ENCODE measurements around the gene AUTS2.

The AUTS2 gene

DNA sequence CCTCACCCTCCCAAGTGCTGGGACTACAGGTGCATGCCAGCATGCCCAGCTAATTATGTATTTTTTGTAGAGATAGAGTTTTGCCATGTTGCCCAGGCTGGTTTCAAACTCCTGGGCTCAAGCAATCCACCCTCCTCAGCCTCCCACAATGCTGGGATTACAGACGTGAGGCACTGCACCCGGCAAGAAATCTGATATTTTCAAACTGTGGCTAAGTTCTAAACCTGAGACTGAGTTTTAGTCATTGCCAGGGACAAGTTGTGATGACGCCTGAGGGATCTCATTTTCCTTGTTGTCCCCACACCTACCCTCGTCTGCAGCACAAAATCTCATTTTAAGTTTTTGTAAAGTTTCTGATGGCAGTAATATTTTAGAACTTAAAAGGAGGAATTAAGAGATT lies 9.8 kb downstream of the AUTS2 start:
- H3K9me3 ChIP-seq (ENCODE audit: insufficient read depth, low read depth, low read length) = no peaks in the 10 kb centered on the region
- peaks cover 75% of the 10 kb centered on the region for H3K4me1 ChIP-seq (ENCODE audit: insufficient read depth, low read length, poor library complexity, severe bottlenecking)
- H2AFZ ChIP-seq (ENCODE audit: low read length) = no peak overlapping the region
- H3K79me2 ChIP-seq (ENCODE audit: insufficient read depth, low read length) = peaks cover 85% of the 10 kb centered on the region
- no peaks in the 10 kb centered on the region for H3K27me3 ChIP-seq (ENCODE audit: insufficient read depth, low read length, poor library complexity, severe bottlenecking)
- H3K9me2 ChIP-seq (replicated peaks; ENCODE audit: low read depth, low read length) = no peaks in the 10 kb centered on the region
- H4K20me1 ChIP-seq (ENCODE audit: insufficient read depth, low read length, poor library complexity, severe bottlenecking) = peaks cover 63% of the 10 kb centered on the region
- H3F3A ChIP-seq (ENCODE audit: low read depth) = no peaks in the 10 kb centered on the region
- no peak overlapping the region for H3K9ac ChIP-seq (ENCODE audit: low read depth, low read length, poor library complexity, severe bottlenecking)
- H3K4me2 ChIP-seq (ENCODE audit: low read depth, low read length, poor library complexity, severe bottlenecking) = no peak overlapping the region
- no peaks in the 10 kb centered on the region for H3K36me3 ChIP-seq (ENCODE audit: insufficient read depth, low read length)
- no peak for TF ChIP-seq EZH2phosphoT487 (IDR thresholded peaks at IDR 0.05; ENCODE audit: borderline replicate concordance)
- TF ChIP-seq, protein P1, sequence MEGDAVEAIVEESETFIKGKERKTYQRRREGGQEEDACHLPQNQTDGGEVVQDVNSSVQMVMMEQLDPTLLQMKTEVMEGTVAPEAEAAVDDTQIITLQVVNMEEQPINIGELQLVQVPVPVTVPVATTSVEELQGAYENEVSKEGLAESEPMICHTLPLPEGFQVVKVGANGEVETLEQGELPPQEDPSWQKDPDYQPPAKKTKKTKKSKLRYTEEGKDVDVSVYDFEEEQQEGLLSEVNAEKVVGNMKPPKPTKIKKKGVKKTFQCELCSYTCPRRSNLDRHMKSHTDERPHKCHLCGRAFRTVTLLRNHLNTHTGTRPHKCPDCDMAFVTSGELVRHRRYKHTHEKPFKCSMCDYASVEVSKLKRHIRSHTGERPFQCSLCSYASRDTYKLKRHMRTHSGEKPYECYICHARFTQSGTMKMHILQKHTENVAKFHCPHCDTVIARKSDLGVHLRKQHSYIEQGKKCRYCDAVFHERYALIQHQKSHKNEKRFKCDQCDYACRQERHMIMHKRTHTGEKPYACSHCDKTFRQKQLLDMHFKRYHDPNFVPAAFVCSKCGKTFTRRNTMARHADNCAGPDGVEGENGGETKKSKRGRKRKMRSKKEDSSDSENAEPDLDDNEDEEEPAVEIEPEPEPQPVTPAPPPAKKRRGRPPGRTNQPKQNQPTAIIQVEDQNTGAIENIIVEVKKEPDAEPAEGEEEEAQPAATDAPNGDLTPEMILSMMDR (conservative IDR thresholded peaks at IDR 0.05; ENCODE audit: low read length) = no peak
- no peak overlapping the region for H3K4me3 ChIP-seq (ENCODE audit: low read length, poor library complexity, severe bottlenecking)

DNA sequence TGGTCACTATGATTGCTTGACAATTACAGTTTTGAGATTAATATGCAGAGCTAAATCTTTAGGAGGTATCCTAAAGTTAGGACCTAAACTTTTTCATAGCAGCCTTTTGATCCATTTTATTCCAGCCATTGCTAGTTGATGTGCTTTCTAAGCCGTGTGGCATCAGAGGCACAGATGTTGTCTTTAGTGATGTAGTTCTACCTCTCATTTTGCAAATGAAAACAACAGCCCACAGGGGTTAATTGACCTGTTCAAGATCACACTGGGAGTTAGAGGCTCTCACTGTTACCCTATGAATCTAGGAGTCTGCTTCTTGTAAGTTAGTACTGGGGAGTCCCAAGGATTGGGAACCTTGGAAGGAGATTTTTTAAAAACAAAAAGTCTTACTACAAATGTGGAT lies 10.6 kb downstream of the AUTS2 start:
- Histone ChIP-seq H3K27me3 (ENCODE audit: insufficient read depth, low read length, poor library complexity, severe bottlenecking) (no peaks in the 10 kb centered on the region), H3K4me2 (ENCODE audit: low read depth, low read length, poor library complexity, severe bottlenecking) (peak overlapping the region; percentile 7), H3K9ac (ENCODE audit: low read depth, low read length, poor library complexity, severe bottlenecking) (no peak overlapping the region), H3K4me1 (ENCODE audit: insufficient read depth, low read length, poor library complexity, severe bottlenecking) (peaks cover 75% of the 10 kb centered on the region), H3K9me3 (ENCODE audit: insufficient read depth, low read depth, low read length) (no peaks in the 10 kb centered on the region), H3F3A (ENCODE audit: low read depth) (no peaks in the 10 kb centered on the region), H3K79me2 (ENCODE audit: insufficient read depth, low read length) (peaks cover 93% of the 10 kb centered on the region), H4K20me1 (ENCODE audit: insufficient read depth, low read length, poor library complexity, severe bottlenecking) (peaks cover 55% of the 10 kb centered on the region), H3K4me3 (ENCODE audit: low read length, poor library complexity, severe bottlenecking) (no peak overlapping the region), H3K36me3 (ENCODE audit: insufficient read depth, low read length) (no peaks in the 10 kb centered on the region), H2AFZ (ENCODE audit: low read length) (no peak overlapping the region), H3K9me2 (replicated peaks; ENCODE audit: low read depth, low read length) (no peaks in the 10 kb centered on the region)
- TF ChIP-seq, protein P1 (conservative IDR thresholded peaks at IDR 0.05; ENCODE audit: low read length) = no peak
- TF ChIP-seq EZH2phosphoT487 (IDR thresholded peaks at IDR 0.05; ENCODE audit: borderline replicate concordance) = no peak

DNA sequence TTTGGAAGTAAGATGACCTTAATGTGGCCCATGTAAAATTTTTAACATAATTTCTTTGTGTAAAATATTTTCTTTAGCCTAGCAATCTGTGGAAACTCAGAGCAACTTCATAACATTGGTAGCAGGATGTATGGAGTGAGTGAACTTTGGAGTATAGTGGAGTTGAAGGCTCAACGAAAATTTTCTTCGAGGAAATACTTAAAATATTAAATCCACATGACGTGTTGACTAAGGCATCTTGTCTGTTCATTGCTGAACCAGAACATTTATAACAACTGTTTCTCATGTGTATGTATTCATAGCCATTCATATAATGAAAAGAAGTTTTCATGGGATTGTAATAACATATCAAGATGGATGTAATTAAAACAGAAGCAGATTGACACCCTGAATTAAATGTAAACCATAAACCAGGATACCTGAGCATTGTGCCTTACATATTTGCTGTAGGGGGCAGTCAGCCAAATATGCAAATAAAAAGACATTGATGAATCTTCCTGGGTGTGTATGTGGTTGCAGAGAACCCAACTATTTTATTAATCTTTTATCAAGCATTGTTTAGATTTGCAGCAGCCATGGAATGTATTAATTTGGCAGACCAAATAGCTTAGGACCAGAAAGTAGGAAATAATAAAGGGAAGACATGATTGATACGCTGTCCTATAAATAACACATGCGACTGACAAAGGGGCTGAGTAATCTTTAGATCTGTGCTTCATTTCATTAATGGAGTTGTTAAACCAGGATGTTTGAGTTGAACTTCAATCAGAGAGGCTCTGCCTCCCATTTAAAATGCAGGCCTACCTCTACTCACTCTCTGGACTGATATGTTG lies 11.5 kb downstream of the AUTS2 start:
- Histone ChIP-seq H3K79me2 (ENCODE audit: insufficient read depth, low read length) (peaks cover 97% of the 10 kb centered on the region), H3K4me3 (ENCODE audit: low read length, poor library complexity, severe bottlenecking) (no peak overlapping the region), H3K4me2 (ENCODE audit: low read depth, low read length, poor library complexity, severe bottlenecking) (peak overlapping the region; percentile 7), H3K27me3 (ENCODE audit: insufficient read depth, low read length, poor library complexity, severe bottlenecking) (no peaks in the 10 kb centered on the region), H3F3A (ENCODE audit: low read depth) (no peaks in the 10 kb centered on the region), H3K4me1 (ENCODE audit: insufficient read depth, low read length, poor library complexity, severe bottlenecking) (peaks cover 70% of the 10 kb centered on the region), H2AFZ (ENCODE audit: low read length) (no peak overlapping the region), H3K9me2 (replicated peaks; ENCODE audit: low read depth, low read length) (no peaks in the 10 kb centered on the region), H3K9me3 (ENCODE audit: insufficient read depth, low read depth, low read length) (no peaks in the 10 kb centered on the region), H4K20me1 (ENCODE audit: insufficient read depth, low read length, poor library complexity, severe bottlenecking) (peaks cover 48% of the 10 kb centered on the region), H3K9ac (ENCODE audit: low read depth, low read length, poor library complexity, severe bottlenecking) (no peak overlapping the region), H3K36me3 (ENCODE audit: insufficient read depth, low read length) (no peaks in the 10 kb centered on the region)
- TF ChIP-seq EZH2phosphoT487 (IDR thresholded peaks at IDR 0.05; ENCODE audit: borderline replicate concordance) = no peak
- TF ChIP-seq, protein P1 (conservative IDR thresholded peaks at IDR 0.05; ENCODE audit: low read length) = 0 out of 2 replicates have a peak, but pooled peaks have one; percentile 17
